Epidermal melanocyte (primary cell): Measurements from ENCODE around the gene PTPN14.

Experiments
- DNase-seq: peaks from one replicate; pipeline ENCODE4 v3.0.0; 2011; ENCODE audit warnings: low spot score; ENCODE audit not compliant: insufficient read length

PTPN14 gene

DNA sequence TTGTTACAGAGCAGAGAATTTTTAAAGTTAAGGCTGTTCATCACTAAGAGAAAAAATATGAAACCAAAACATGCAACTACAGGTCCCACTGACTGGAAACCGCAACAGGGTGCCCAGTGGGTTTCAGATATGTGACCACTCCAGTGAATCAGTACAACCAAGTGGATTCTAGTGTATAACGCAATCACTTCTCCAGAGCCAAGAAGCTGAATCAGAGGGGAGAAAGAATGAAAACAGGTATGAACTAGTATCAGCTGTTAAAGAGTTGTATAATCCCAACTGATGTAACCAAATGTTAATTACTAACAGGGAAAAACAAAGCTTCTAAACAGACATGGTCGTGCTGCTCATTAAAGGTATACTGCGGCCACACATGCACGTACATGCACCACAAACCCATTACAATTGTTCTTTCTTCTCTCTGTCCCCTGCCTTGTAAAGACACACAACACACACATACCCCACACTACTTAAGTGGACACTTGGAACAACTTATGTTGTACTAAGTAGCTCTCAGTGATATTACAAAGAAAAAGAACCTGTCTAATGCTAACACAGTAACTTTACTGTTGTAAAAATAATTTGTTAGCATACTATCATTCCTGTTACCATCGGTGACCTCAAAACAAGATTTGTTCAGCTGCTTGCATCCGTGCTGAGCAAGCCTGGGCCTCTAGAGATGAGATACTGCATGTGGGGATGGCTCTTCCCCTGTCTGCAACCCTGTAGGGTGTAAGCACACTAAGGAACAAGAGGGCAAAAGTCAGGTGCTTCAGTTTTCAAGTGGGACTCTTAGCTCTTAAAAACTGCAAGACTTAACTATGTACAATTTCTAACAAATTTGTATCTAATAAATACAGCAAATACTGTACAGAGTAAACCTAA, 74.2 kb downstream of the PTPN14 start:
- no peak for DNase-seq

DNA sequence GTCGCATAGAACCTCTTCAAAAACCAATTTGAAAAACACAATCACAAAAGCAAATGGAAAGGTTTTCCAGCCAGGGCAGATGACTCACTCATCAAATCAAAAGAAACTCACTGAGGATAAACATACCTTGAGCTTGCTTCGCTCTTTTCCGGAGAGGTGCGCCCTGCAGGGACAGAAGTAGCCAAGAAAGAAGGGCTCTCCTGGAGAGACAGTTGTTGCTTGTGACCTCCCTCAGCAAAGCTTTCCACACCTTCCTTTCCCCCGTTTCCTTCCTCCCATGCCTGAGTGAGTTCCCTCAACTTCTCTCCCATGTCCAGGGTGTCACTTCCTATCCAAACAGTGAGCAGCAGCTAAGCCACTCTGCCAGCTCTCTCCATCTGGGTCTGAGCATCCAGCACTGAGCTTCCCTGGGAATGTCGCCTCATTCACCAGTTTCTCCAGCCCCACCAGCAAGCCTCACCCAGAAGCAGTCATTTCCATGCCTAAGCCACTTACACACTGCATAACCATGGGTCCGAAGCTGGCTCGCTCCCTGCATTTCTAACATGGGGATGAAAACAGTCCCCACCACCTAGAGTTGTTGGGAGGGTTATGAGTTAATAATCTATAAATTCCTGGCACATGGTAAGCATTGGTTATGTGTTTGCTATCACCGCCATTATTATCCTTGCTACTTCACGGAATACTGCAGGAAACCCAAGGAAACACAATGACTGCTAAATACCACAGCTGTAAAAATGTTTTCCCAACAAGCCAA, 75.0 kb downstream of the PTPN14 start:
- DNase-seq: no peak

DNA sequence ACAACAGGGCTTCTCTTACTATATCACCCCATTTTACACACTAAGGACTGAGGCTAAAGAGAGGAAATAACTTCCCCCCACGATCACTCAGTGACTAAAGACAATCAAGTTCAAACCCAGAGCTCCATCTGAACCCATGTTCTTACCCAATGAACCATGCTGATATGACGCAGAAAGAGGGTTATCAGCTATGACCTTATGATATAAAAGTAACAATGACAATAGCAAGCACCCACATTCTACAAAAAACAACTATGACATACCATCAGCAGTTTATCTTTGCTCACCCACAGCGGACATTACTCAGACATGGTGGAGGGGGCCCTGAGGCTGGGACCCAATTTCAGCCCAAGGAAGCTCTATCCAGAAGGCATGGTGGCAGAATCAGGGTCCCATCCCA, 75.7 kb downstream of the PTPN14 start:
- DNase-seq: no peak

GRCh38 chr1:214475331-214475730, 76.1 kb downstream of the PTPN14 start:
- DNase-seq: no peak

- no peak for DNase-seq
Measured at GRCh38 chr1:214474467-214474866, 76.9 kb downstream of the PTPN14 start.

- DNase-seq: no peak
Measured at GRCh38 chr1:214473862-214474261, 77.5 kb downstream of the PTPN14 start.

DNA sequence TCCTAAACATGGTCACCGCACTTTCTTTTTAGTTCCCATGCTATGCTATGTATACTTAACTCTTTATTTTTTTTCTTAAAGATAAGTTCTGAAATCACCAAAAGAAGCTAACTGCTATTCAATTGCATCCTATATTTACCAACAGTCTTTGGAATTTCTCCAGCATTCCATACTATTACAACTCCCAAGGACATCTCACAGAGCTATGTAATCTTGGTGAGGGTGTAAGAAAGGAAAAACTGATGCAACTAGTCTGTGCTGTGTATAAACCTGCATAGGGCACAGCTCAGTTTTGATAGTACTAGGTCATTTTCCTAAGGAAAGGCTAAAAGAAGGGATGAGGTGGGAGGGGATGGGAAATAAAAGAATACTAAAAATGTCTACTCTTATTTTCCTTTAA, 78.0 kb downstream of the PTPN14 start:
- DNase-seq: no peak

GRCh38 chr1:214472364-214472763, 79.0 kb downstream of the PTPN14 start:
- DNase-seq: no peak

- no peak for DNase-seq
Measured at GRCh38 chr1:214471458-214471857, 79.9 kb downstream of the PTPN14 start.

- no peak for DNase-seq
Measured at GRCh38 chr1:214470132-214470531, 81.3 kb downstream of the PTPN14 start.

DNA sequence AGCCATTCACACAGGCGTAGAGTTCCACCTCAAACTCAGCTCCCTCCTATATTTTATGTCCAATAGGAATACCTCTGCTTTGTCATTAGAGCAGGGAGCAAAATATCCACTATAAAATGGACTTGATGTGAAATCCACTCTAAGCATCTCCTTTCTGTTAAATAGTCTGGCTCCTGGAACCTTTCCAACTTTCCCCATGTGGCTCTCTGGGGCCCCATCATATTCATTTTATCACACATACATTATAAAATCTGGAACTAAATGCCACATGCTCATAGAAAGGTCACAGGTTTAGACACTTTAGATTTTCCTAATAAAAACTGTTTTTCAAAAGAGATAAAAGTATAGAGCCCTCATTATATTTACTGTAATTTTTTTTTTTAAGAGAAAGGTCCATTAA, 82.1 kb downstream of the PTPN14 start:
- no peak for DNase-seq

GRCh38 chr1:214467078-214467585, 84.3 kb downstream of the PTPN14 start:
- no peak for DNase-seq

DNA sequence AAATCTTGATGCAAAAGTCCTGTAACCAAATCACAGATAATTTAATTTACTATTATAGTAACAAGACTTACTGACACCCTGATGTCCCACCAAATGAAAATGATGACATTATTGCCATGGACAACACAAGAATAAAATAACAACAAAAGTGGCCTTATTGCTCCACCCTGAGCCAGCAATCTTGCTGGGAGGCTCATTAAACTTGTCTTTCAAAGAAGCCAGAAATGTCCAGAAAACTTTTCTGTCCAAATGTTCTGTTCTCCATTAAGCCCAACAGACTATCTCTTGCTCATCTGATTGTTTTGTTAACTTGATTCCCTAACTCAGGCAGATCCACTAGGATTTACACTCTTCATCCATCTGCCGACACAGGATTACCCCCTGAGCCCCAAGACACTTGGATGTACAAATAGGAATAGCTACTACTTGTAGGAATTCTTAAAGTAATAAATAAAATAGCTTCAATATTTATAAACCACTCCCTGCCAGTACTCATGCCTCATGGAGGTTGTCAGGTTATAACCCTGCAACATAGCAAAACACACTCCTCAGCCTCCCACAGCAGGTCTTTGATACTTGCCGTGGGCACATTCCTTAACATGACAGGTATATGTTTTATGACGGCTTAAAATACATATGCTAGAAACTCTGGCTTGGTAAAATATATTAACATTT, 84.9 kb downstream of the PTPN14 start:
- DNase-seq: no peak

GRCh38 chr1:214464445-214465287, 86.7 kb downstream of the PTPN14 start:
- DNase-seq: no peak

GRCh38 chr1:214463596-214463995, 87.8 kb downstream of the PTPN14 start:
- DNase-seq: no peak

DNA sequence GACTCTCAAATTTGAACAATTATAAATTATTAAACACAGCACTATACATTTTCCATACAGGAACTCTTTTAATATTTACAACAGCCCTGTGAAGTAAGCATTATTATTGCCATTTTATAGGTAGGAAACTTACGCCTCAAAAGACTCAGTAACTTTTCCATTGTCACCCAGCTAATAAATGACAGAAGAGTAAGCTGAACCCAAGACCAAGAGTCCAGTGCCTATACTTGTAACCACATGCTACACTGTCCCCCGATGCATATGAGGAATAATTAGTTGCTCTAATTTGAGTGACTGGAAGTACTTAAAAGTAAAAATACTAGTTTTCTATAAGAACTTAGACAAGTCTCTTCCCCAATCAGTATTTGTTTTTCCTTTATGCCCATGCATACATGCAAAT, 88.5 kb downstream of the PTPN14 start:
- no peak for DNase-seq

DNA sequence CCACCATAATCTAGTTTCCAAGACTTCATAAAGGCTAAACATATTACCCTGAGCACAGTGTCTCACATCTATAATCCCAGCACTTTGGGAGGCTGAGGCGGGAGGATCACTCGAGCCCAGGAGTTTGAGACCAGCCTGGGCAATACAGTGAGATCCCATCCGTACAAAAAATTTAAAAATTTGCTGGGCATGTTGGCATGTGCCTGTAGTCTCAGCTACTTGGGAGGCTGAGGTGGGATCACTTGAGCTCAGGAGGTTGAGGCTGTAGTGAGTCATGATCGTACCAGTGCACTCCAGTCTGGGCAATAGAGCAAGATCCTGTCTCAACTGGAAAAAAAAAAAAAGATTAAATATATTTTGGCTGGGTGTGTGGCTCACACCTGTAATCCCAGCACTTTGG, 90.1 kb downstream of the PTPN14 start:
- DNase-seq: no peak

- no peak for DNase-seq
Measured at GRCh38 chr1:214460304-214460916, 91.0 kb downstream of the PTPN14 start.

DNA sequence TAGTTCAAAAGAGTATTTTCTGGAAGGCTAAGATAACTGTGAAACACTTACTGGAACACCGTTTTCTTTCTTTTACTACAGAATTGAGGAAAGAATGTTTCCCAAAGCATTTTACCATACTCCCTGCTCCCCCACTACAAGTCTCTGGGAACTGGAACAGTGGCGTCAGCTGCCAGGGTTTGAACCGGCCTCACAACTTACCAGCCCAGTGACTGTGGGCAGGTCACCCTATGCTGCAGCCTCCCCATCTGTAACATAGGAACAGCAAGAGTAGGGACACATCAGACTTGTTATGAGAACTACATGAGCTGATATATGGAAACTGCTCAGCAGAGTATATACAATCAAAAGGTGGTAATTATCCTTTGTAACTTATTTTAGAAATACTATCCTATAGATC, 91.5 kb downstream of the PTPN14 start:
- DNase-seq: no peak

- no peak for DNase-seq
Measured at GRCh38 chr1:214458541-214458940, 92.9 kb downstream of the PTPN14 start.
